ENCODE results near the gene KLKB1.

The KLKB1 gene

DNA sequence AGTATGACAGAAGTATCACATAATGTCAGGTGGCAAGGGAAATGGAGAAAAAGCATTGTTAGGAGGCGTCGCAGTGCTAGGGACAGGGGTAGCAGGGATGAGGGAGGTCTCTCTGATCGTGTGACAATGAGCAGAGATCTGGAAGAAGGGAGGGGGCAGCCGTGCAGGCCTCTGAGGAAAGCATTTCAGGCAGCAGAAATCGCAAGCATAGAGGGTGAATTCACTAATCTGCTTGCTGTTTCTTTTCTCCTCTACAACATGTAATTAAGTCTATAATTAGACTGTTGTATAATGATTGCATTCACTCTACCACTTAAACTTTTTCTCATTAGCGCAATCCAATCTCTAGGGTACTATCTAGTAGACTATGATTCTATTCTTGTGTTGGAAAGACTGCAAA, 26.8 kb upstream of the KLKB1 start:
- Histone ChIP-seq H3K9ac (ENCODE audit: low read length) (no peak overlapping the region), H3K14ac (ENCODE audit: low read length) (no peak overlapping the region), H3K36me3 (ENCODE audit: control insufficient read depth in 1 of 2, insufficient read depth in 2 of 2, low read length in 2 of 2) (no peaks in the 10 kb centered on the region), H3K27ac (ENCODE audit: low read depth, low read length) (no peak overlapping the region), H3K4me1 (ENCODE audit: control insufficient read depth in 1 of 2, insufficient read depth in 2 of 2, low read length in 2 of 2) (no peaks in the 10 kb centered on the region), H3K79me2 (ENCODE audit: control insufficient read depth, insufficient read depth, low read length, poor library complexity) (no peaks in the 10 kb centered on the region), H3K27me3 (ENCODE audit: insufficient read depth, low read length) (no peaks in the 10 kb centered on the region), H4K91ac (ENCODE audit: low read depth, low read length) (no peak overlapping the region), H2BK5ac (ENCODE audit: low read depth, low read length, poor library complexity) (no peak overlapping the region), H3K4me3 (ENCODE audit: low read depth, low read length) (no peak overlapping the region), H2AK5ac (ENCODE audit: low read length) (no peak overlapping the region), H4K12ac (ENCODE audit: low read depth, low read length) (no peak overlapping the region), H3K4ac (ENCODE audit: low read depth, low read length) (no peak overlapping the region), H3K9me3 (ENCODE audit: insufficient read depth, low read depth, low read length) (peaks cover 2% of the 10 kb centered on the region), H3K4me2 (ENCODE audit: low read length) (no peak overlapping the region), H2AFZ (ENCODE audit: insufficient read depth, low read length, poor library complexity) (no peak overlapping the region), H3K18ac (ENCODE audit: low read length) (no peak overlapping the region), H3K23ac (ENCODE audit: low read length) (no peak overlapping the region), H2BK120ac (ENCODE audit: insufficient read depth, low read length, poor library complexity) (no peak overlapping the region), H3K79me1 (ENCODE audit: low read length) (no peaks in the 10 kb centered on the region), H4K8ac (ENCODE audit: low read depth, low read length) (no peak overlapping the region), H2BK12ac (ENCODE audit: low read length) (no peak overlapping the region)
- no CpG with 5 or more reads among the region's 6 CpGs for WGBS (ENCODE audit: extremely low coverage, insufficient coverage, insufficient read length)
- no peak for DNase-seq

DNA sequence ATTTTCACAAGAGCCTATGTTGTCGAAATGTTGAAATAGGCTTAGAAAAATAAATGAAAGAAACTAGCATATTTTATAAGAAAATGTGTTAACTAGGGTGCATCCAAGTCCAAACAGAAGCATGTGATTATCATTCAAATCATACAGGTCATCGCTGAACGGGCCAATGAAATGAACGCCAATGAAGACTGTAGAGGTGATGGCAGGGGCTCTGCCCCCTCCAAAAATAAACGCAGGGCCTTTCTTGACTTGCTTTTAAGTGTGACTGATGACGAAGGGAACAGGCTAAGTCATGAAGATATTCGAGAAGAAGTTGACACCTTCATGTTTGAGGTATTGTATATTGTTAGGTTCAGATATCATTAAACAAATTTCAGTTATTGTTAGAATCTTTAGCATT, 26.3 kb upstream of the KLKB1 start:
- no peak overlapping the region for H2AK5ac ChIP-seq (ENCODE audit: low read length)
- no peaks in the 10 kb centered on the region for H3K79me1 ChIP-seq (ENCODE audit: low read length)
- no peak overlapping the region for H3K14ac ChIP-seq (ENCODE audit: low read length)
- no peak overlapping the region for H4K91ac ChIP-seq (ENCODE audit: low read depth, low read length)
- H3K9ac ChIP-seq (ENCODE audit: low read length): no peak overlapping the region
- H3K4me1 ChIP-seq (ENCODE audit: control insufficient read depth in 1 of 2, insufficient read depth in 2 of 2, low read length in 2 of 2): no peaks in the 10 kb centered on the region
- H4K12ac ChIP-seq (ENCODE audit: low read depth, low read length): no peak overlapping the region
- H4K8ac ChIP-seq (ENCODE audit: low read depth, low read length): no peak overlapping the region
- H3K23ac ChIP-seq (ENCODE audit: low read length): no peak overlapping the region
- no CpG with 5 or more reads among the region's 7 CpGs for WGBS (ENCODE audit: extremely low coverage, insufficient coverage, insufficient read length)
- no peak for DNase-seq
- no peak overlapping the region for H3K4ac ChIP-seq (ENCODE audit: low read depth, low read length)
- H3K27me3 ChIP-seq (ENCODE audit: insufficient read depth, low read length): no peaks in the 10 kb centered on the region
- no peak overlapping the region for H2BK5ac ChIP-seq (ENCODE audit: low read depth, low read length, poor library complexity)
- H2BK12ac ChIP-seq (ENCODE audit: low read length): no peak overlapping the region
- no peak overlapping the region for H2AFZ ChIP-seq (ENCODE audit: insufficient read depth, low read length, poor library complexity)
- H3K18ac ChIP-seq (ENCODE audit: low read length): no peak overlapping the region
- no peak overlapping the region for H3K4me2 ChIP-seq (ENCODE audit: low read length)
- H3K27ac ChIP-seq (ENCODE audit: low read depth, low read length): no peak overlapping the region
- H3K9me3 ChIP-seq (ENCODE audit: insufficient read depth, low read depth, low read length): peaks cover 2% of the 10 kb centered on the region
- H3K4me3 ChIP-seq (ENCODE audit: low read depth, low read length): no peak overlapping the region
- no peaks in the 10 kb centered on the region for H3K79me2 ChIP-seq (ENCODE audit: control insufficient read depth, insufficient read depth, low read length, poor library complexity)
- H3K36me3 ChIP-seq (ENCODE audit: control insufficient read depth in 1 of 2, insufficient read depth in 2 of 2, low read length in 2 of 2): no peaks in the 10 kb centered on the region
- no peak overlapping the region for H2BK120ac ChIP-seq (ENCODE audit: insufficient read depth, low read length, poor library complexity)

DNA sequence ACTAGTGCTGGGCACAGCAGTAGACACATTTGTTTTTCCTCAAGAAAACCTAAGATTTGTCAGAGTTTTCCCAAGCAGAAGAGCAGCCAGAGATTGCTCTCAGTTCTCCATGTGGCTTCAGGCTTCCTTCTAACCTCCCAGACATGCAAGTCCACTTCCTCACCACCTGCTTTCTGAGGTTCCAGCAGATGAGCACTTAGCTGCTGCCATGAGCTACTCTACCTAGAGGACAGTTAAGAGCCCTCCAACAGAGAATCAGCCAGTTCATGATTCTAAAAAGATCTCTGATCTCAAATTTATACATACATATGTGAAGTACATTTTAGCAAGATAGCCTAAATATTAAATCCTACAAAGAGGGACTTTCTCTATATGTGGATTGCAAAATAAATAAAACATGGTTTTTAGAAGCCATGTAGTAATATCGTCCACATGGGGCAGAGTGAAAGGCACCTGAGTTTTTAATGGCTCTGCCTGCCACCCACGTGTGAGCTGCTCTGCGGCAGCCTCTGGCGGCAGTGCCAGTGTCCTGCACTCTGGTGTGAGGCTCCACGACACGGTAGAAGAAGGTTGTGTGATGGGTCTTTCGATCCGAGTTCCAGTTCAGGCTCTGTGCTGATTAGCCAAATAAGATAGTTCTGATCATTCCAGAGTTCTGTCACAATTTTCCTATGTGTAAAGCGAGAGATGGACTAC, 25.6 kb upstream of the KLKB1 start:
- Histone ChIP-seq H4K91ac (ENCODE audit: low read depth, low read length) (no peak overlapping the region), H4K12ac (ENCODE audit: low read depth, low read length) (no peak overlapping the region), H3K4me2 (ENCODE audit: low read length) (no peak overlapping the region), H3K36me3 (ENCODE audit: control insufficient read depth in 1 of 2, insufficient read depth in 2 of 2, low read length in 2 of 2) (no peaks in the 10 kb centered on the region), H2AFZ (ENCODE audit: insufficient read depth, low read length, poor library complexity) (no peak overlapping the region), H3K4me1 (ENCODE audit: control insufficient read depth in 1 of 2, insufficient read depth in 2 of 2, low read length in 2 of 2) (no peaks in the 10 kb centered on the region), H3K27ac (ENCODE audit: low read depth, low read length) (no peak overlapping the region), H4K8ac (ENCODE audit: low read depth, low read length) (no peak overlapping the region), H3K9ac (ENCODE audit: low read length) (no peak overlapping the region), H2AK5ac (ENCODE audit: low read length) (no peak overlapping the region), H3K4ac (ENCODE audit: low read depth, low read length) (no peak overlapping the region), H2BK12ac (ENCODE audit: low read length) (no peak overlapping the region), H3K23ac (ENCODE audit: low read length) (no peak overlapping the region), H2BK5ac (ENCODE audit: low read depth, low read length, poor library complexity) (no peak overlapping the region), H3K79me2 (ENCODE audit: control insufficient read depth, insufficient read depth, low read length, poor library complexity) (no peaks in the 10 kb centered on the region), H3K4me3 (ENCODE audit: low read depth, low read length) (no peak overlapping the region), H3K27me3 (ENCODE audit: insufficient read depth, low read length) (no peaks in the 10 kb centered on the region), H3K9me3 (ENCODE audit: insufficient read depth, low read depth, low read length) (peaks cover 2% of the 10 kb centered on the region), H3K18ac (ENCODE audit: low read length) (no peak overlapping the region), H3K14ac (ENCODE audit: low read length) (no peak overlapping the region), H2BK120ac (ENCODE audit: insufficient read depth, low read length, poor library complexity) (no peak overlapping the region), H3K79me1 (ENCODE audit: low read length) (no peaks in the 10 kb centered on the region)
- no CpG with 5 or more reads among the region's 9 CpGs for WGBS (ENCODE audit: extremely low coverage, insufficient coverage, insufficient read length)
- peak; percentile 26 to 63 for DNase-seq

DNA sequence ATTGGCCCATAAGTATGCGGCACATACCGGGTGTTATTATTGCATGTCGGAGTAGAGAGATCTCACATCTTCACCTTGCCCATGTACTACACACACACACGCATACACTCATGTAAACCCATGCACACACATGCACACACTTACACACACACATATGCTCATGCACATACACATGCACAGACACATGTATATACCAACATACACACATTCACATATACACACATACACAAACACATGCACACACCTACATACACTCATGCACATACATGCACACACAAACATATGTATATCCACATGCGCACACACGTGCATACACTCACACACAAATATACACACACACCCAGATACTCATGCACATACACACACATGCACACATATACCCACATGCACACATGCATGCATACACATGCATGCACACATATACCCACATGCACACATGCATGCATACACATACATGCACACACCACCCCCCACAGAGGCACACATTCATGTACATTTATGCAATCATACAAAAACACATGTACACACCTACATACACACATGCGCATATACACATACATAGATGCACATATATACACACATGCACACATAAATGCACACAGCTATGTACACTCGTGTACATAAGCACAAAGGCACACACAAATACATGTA, 24.7 kb upstream of the KLKB1 start:
- Histone ChIP-seq H3K79me2 (ENCODE audit: control insufficient read depth, insufficient read depth, low read length, poor library complexity) (no peaks in the 10 kb centered on the region), H3K27ac (ENCODE audit: low read depth, low read length) (no peak overlapping the region), H3K36me3 (ENCODE audit: control insufficient read depth in 1 of 2, insufficient read depth in 2 of 2, low read length in 2 of 2) (no peaks in the 10 kb centered on the region), H3K23ac (ENCODE audit: low read length) (no peak overlapping the region), H3K9me3 (ENCODE audit: insufficient read depth, low read depth, low read length) (peaks cover 2% of the 10 kb centered on the region), H3K9ac (ENCODE audit: low read length) (no peak overlapping the region), H2AFZ (ENCODE audit: insufficient read depth, low read length, poor library complexity) (no peak overlapping the region), H3K18ac (ENCODE audit: low read length) (no peak overlapping the region), H4K12ac (ENCODE audit: low read depth, low read length) (no peak overlapping the region), H2BK120ac (ENCODE audit: insufficient read depth, low read length, poor library complexity) (no peak overlapping the region), H3K27me3 (ENCODE audit: insufficient read depth, low read length) (no peaks in the 10 kb centered on the region), H4K8ac (ENCODE audit: low read depth, low read length) (no peak overlapping the region), H3K4me2 (ENCODE audit: low read length) (no peak overlapping the region), H2BK12ac (ENCODE audit: low read length) (no peak overlapping the region), H3K4ac (ENCODE audit: low read depth, low read length) (no peak overlapping the region), H3K14ac (ENCODE audit: low read length) (no peak overlapping the region), H3K4me3 (ENCODE audit: low read depth, low read length) (no peak overlapping the region), H2BK5ac (ENCODE audit: low read depth, low read length, poor library complexity) (no peak overlapping the region), H3K4me1 (ENCODE audit: control insufficient read depth in 1 of 2, insufficient read depth in 2 of 2, low read length in 2 of 2) (no peaks in the 10 kb centered on the region), H4K91ac (ENCODE audit: low read depth, low read length) (no peak overlapping the region), H2AK5ac (ENCODE audit: low read length) (no peak overlapping the region), H3K79me1 (ENCODE audit: low read length) (no peaks in the 10 kb centered on the region)
- DNase-seq: no peak
- no CpG with 5 or more reads among the region's 8 CpGs for WGBS (ENCODE audit: extremely low coverage, insufficient coverage, insufficient read length)

Data from trophoblast cell (in vitro differentiated cells and primary cell).